Tibial artery (tissue), 4 donors: ENCODE measurements around the gene OXCT1.

ENCODE experiments used
- DNase-seq, 2 donors: peaks; one replicate each; pipeline ENCODE4 v3.0.0-alpha.2; 2019
- H3K27ac ChIP-seq, 2 donors: fragments of 200-600 bp; sonication (generic) in 1 of 2; 1 replicate in 1 of 2; 2 replicates in 1 of 2; pipeline ENCODE4 v1.5.1; 2018 to 2019; ENCODE audit warnings: mild to moderate bottlenecking in 1 of 2
- H3K27me3 ChIP-seq, 2 donors: fragments of 200-600 bp; sonication (generic) in 1 of 2; one replicate each; pipeline versions ENCODE4 v1.5.1 to v1.6.0; 2016 to 2019
- H3K36me3 ChIP-seq, 3 donors: fragments of 200-600 bp; sonication (generic) in 2 of 3; one replicate each; pipeline ENCODE4 v1.5.1; 2016 to 2019; ENCODE audit warnings: mild to moderate bottlenecking in 2 of 3
- H3K4me1 ChIP-seq, 4 donors: fragments of 200-600 bp; sonication (generic) in 2 of 4; 1 replicate in 3 of 4; 2 replicates in 1 of 4; pipeline ENCODE4 v1.5.1; 2016 to 2019
- H3K4me3 ChIP-seq, 2 donors: fragments of 200-600 bp; sonication (generic) in 1 of 2; 1 replicate in 1 of 2; 2 replicates in 1 of 2; pipeline ENCODE4 v1.5.1; 2018 to 2019; ENCODE audit warnings: mild to moderate bottlenecking in 2 of 2
- H3K9me3 ChIP-seq, 3 donors: fragments of 200-600 bp; sonication (generic) in 1 of 3; one replicate each; pipeline ENCODE4 v1.5.1; 2016 to 2019
- intact Hi-C: fragments of 100-400 bp; cut with DNase I; formaldehyde crosslinking; loops from one replicate; pipeline ENCODE4 v1.15.0; 2023; ENCODE audit warnings: low total_unique reads
- TF ChIP-seq, protein P1 (sequence below), 2 experiments: fragments of 200-600 bp in 1 of 2; fragments of 450-650 bp in 1 of 2; IDR thresholded peaks; one replicate each; pipeline ENCODE4 v1.5.1; 2017 to 2019; ENCODE audit warnings: antibody characterized with exemption in 2 of 2, mild to moderate bottlenecking in 1 of 2, moderate library complexity in 1 of 2

OXCT1 gene

DNA sequence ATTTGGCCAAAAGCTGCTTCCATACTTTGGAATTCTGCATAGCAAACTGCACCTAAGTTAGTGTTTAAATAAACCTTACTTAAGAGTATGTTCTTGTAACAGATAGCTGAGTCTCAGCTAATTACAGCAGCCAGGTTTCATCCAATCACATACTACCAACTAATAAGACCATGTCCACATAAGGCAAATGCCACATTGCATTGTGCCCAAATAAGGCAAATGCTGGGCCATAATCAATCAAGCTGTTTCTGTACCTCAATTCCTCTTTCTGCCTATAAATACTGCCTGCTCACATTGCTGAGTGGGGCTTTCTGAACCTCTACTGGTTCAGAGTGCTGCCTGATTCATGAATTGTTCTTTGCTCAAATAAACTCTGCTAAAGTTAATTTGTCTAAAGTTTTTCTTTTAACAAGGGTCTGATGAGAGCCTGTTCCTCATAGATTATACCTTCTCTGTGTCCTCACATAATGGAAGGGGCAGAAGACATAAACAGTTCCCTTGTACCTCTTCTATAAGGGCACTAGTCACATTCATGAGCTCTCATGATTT is 4.4 kb upstream of the OXCT1 start:
- peaks cover 0 to 22% (median 13%) of the 10 kb centered on the region in 4 donors for H3K4me1 ChIP-seq
- no peak overlapping the region for H3K4me3 ChIP-seq
- H3K27ac ChIP-seq = no peak overlapping the region
- DNase-seq = no peak
- TF ChIP-seq, protein P1, sequence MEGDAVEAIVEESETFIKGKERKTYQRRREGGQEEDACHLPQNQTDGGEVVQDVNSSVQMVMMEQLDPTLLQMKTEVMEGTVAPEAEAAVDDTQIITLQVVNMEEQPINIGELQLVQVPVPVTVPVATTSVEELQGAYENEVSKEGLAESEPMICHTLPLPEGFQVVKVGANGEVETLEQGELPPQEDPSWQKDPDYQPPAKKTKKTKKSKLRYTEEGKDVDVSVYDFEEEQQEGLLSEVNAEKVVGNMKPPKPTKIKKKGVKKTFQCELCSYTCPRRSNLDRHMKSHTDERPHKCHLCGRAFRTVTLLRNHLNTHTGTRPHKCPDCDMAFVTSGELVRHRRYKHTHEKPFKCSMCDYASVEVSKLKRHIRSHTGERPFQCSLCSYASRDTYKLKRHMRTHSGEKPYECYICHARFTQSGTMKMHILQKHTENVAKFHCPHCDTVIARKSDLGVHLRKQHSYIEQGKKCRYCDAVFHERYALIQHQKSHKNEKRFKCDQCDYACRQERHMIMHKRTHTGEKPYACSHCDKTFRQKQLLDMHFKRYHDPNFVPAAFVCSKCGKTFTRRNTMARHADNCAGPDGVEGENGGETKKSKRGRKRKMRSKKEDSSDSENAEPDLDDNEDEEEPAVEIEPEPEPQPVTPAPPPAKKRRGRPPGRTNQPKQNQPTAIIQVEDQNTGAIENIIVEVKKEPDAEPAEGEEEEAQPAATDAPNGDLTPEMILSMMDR (IDR thresholded peaks at IDR 0.05) = no peak
- no peaks in the 10 kb centered on the region for H3K27me3 ChIP-seq
- H3K9me3 ChIP-seq = no peaks in the 10 kb centered on the region
- intact Hi-C loops = no loop called here
- no peaks in the 10 kb centered on the region for H3K36me3 ChIP-seq

DNA sequence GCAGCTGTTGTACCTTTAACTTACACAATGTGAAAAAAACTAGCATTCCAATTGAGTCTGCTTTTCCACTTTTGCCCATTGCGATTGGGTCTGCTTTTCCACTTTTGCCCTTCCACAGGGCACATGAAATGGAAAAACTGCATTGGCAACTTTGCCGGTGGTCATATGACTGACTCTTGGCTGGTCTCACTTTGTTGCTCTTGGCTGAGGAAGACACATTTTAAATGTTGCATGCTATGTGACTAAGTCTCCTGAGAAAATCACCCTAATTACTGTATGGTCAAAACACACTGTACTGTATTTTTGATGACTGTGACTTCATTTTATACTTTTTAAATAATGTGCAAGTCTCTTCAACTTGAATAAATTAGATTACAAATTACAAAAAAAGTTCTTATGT is 1.6 kb upstream of the OXCT1 start:
- TF ChIP-seq, protein P1 (IDR thresholded peaks at IDR 0.05) = no peak
- peak; percentile 52 to 85 for DNase-seq
- H3K27me3 ChIP-seq = no peaks in the 10 kb centered on the region
- peak overlapping the region in 1 of 2 donors; percentile 92 for H3K27ac ChIP-seq
- H3K4me1 ChIP-seq = peaks cover 0 to 42% (median 13%) of the 10 kb centered on the region in 4 donors
- intact Hi-C loops = loop anchor here (2.0 kb wide), 1 partner anchor 33 kb away; the partner anchor contains the start of gene RIMOC1
- no peak overlapping the region for H3K4me3 ChIP-seq
- H3K9me3 ChIP-seq = no peaks in the 10 kb centered on the region
- H3K36me3 ChIP-seq = no peaks in the 10 kb centered on the region

DNA sequence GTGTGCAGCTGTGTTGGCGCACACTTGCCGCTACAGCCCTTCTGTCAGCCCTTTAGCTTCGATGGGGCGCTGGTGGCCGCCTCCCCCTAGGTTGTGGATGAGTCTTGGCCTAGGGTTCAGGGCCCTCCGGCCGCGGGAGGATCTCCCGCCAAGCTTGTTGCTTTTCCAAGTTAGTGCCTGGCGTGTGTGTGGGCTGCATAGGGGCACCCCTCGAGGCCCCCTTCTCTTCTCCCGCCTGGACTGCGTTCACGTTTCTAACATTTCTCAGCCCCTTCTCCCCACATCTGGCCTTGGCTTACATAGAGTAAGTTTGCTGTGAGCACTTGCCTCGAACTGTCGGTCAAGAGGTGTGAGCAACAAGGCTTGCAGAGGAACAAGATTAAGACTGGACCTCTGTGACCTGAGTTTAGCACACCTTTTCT is 413 bp upstream of the OXCT1 start:
- TF ChIP-seq, protein P1 (IDR thresholded peaks at IDR 0.05) = no peak
- no peak for DNase-seq
- Histone ChIP-seq H3K27ac (peak overlapping the region; percentile 92 to 94), H3K4me3 (peak overlapping the region; percentile 67 to 83), H3K36me3 (no peaks in the 10 kb centered on the region), H3K9me3 (no peaks in the 10 kb centered on the region), H3K4me1 (peaks cover 0 to 42% (median 13%) of the 10 kb centered on the region in 4 donors), H3K27me3 (no peaks in the 10 kb centered on the region)
- intact Hi-C loops = loop anchor here (2.0 kb wide), 1 partner anchor 34 kb away; the partner anchor contains the start of gene RIMOC1

DNA sequence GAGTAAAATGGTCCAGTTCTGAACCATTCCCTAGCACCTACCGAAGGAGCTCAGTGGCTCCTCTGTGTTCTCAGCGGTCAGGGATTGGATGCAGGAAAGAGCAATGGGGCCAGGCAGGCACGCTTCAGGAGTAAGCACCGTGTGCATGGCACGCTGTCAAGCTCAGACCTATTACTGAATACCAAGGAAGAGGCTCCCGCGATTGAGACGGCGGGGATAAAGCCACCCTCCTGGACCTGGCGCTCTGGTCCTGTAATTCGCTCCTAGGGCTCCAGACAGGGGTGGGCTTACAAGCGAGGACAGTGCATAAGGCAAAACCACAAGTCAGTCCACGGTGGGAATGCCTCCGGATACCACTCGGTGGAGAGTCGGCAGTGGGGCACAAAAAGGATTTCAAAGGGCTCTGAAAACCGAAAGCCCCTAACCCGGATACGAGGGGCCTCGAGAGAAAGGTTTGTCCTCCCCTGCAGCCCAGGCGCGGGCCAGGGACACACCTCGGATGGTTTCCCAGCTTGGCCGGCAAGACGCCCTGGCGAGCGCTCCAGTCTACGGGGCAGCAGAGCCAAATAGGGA is 988 bp downstream of the OXCT1 start:
- intact Hi-C loops = loop anchor here (5.0 kb wide), 1 partner anchor 53 kb away; no protein-coding TSS in a partner anchor
- H3K4me1 ChIP-seq = peaks cover 0 to 42% (median 13%) of the 10 kb centered on the region in 4 donors
- peak overlapping the region; percentile 92 to 94 for H3K27ac ChIP-seq
- TF ChIP-seq, protein P1 (IDR thresholded peaks at IDR 0.05) = no peak
- no peaks in the 10 kb centered on the region for H3K27me3 ChIP-seq
- H3K36me3 ChIP-seq = no peaks in the 10 kb centered on the region
- H3K4me3 ChIP-seq = peak overlapping the region; percentile 67 to 83
- peak; percentile 67 to 73 for DNase-seq
- H3K9me3 ChIP-seq = no peaks in the 10 kb centered on the region

GRCh38 chr5:41863871-41864486 is 6.2 kb downstream of the OXCT1 start:
- intact Hi-C loops = no loop called here
- no peak for DNase-seq
- H3K36me3 ChIP-seq = peaks cover 19 to 26% (median 22%) of the 10 kb centered on the region in 3 donors
- H3K27me3 ChIP-seq = no peaks in the 10 kb centered on the region
- no peaks in the 10 kb centered on the region for H3K9me3 ChIP-seq
- TF ChIP-seq, protein P1 (IDR thresholded peaks at IDR 0.05) = no peak
- no peak overlapping the region for H3K27ac ChIP-seq
- peaks cover 0 to 17% (median 0%) of the 10 kb centered on the region in 4 donors for H3K4me1 ChIP-seq
- H3K4me3 ChIP-seq = no peak overlapping the region
